ENCODE data around the gene MSX1.

The MSX1 gene

DNA sequence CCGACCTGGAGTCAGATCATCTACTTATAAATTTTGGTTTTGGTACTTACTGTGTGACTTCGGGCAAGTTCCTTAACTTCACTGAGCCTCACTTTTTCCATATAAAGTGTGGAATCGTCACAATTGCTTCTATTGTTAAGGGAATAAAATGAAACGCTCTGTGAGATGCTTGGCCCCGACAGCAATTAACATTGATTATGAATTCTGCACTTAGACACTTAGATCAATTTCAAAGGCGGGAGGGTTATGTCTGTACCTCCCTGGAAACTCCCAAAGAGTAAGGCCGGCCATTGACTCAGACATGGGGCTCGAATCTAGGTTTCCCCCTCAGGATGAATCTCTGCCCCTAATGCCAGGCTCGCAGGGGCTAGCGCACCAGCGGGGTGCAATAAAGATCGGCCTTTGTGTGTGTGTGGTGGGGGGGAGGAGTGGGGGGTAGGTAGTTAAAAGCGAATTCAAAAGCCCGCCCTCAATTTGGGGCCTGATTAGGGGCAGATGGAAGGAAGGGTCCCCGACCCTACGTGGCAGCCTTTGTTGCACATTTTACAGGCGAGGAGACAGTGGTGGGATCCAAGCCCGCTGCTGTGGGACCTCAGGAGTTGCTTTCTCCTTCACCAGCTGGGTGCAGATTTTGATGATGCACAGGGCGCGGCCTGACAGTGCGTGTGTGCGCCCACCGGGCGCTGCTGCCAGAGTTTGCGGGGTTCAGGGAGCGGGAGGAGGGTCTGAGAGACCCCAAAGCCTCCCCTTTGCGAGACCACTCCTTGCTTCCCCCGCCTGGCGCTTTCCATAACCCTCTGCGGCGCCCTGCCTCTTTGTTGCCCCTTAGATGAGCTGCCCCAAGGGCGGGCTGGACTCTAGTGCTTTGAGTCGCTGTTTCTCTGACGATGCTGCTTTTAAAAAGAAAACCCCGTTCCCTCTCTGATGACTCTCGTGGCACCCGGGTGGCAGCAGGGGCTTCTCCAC lies 9.6 kb downstream of the MSX1 start:
- DNase-seq (ENCODE audit: low read depth in 2 of 3, low spot score in 2 of 3): no peak

DNA sequence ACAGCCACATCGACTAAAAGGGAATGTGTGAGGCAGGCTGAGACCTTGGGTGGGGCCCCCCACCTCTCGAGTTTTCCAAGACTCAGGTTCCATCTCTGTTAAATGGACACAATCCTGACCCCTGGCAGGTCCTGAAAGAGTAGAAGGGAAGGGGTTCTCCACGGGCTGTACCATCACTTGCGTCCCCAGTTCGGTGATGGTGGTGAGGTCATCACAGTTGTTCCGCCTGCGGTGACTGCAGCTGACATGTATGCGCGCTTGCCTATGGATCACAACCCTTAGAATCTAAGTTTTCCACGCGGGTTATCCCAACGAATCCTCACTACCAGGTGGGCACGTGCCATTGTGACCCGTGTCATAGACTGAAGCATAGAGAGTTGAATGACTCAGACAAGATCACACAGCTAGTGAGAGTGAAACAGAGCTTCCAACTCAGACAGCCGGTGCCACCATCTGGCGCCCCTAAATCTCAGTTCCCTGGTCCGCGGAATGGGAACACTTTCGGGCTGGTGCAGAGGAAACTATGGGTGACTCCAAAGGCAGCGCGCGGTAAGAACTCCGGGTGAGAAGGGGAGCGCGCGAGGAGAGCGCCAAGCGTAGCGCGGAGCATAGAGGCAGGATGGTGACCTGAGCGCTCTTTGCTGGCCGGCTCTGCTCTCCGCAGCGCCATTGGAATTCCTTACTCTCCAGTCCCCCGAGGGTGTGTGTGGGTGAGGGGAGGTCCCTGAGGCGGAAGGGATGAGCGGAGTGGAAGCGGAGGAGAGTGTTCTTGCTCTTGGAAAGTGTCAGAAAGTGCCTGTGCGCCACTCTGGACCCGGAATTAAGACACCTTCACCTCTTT lies 10.5 kb downstream of the MSX1 start:
- DNase-seq (ENCODE audit: low read depth in 2 of 3, low spot score in 2 of 3): no peak

DNA sequence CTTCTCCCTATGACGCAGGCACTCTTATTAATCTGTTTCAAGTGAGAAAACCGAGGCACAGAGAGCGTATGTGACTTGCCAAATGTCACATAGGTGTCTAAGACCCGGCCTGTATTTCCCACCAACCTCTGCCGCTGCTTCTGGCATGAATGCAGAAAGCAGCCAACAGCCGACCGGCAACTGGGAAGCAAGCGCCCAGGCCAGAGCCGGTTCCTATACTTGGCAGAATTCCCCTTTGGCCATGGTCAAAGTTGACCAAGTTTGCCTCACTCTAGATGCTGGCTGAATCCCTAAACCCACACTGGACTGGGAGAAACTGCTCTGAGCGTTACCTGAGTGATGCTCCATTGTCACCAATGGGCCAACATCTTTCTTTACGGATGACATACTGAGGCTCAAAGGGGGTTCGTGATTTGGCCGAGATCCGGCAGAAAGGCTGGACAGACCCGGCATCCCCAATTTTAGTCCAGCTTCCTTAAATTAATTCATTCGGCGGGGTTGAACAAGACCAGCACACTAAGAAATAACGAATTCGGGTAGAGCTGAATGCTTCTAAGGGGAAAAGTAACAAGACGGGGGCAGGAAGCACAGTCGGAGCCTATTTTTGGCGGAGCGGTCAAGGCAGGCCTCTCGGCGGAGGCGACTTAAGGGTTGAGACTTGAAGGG lies 11.2 kb downstream of the MSX1 start:
- DNase-seq (ENCODE audit: low read depth in 2 of 3, low spot score in 2 of 3): no peak

DNA sequence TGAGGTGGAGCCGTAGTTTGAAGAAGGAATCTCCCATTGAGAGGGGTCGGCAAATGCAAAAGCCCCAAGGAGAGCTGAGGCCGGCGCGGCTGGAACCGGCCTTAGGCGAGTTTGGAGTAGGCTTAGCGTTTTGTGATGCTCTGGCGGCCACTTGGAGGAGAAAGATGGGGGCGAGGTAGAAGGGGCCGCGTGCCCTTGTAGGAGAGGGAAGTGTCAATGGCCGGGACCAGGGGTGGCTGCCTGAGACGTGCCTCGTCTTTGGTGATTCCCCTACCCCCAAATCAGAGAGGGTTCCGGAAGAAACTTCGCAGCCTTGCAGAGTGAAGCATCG lies 11.7 kb downstream of the MSX1 start:
- no peak for DNase-seq (ENCODE audit: low read depth in 2 of 3, low spot score in 2 of 3)

DNA sequence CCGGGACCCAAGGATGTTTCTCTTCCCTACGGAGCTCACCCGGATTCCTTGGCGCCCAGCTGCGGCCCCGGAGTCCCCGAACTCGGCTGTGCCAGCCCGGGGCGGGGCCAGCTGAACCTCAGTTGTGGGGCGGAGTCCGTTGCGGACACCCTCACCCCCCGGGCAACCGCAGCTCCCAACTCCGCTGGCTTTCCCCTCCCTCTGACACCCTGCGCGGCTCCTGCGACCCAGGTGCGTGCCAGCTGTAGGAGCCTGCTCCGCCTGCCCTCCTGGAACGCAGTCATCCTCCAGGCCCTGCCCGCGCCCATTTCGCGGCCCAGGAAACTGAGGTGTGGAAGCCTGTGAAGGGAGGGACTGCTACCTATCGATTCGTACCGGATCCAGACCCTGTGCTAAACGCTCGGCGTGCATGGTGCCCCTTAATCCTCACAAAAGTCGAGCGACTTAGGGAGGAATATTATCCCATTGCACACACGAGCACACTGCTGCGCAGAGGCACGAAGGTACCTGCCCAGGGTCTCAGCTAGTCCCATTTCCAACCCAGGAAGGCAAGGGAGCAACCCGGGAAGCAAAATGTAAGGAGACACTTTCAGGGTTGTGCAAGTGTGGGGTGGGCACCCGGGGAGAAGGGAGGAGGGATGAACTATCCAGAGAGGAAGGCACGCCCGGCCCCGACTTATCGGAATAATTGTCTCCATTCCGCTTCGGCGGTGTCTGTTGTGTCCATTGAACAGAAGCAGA lies 12.3 kb downstream of the MSX1 start:
- DNase-seq (ENCODE audit: low read depth in 2 of 3, low spot score in 2 of 3): no peak

DNA sequence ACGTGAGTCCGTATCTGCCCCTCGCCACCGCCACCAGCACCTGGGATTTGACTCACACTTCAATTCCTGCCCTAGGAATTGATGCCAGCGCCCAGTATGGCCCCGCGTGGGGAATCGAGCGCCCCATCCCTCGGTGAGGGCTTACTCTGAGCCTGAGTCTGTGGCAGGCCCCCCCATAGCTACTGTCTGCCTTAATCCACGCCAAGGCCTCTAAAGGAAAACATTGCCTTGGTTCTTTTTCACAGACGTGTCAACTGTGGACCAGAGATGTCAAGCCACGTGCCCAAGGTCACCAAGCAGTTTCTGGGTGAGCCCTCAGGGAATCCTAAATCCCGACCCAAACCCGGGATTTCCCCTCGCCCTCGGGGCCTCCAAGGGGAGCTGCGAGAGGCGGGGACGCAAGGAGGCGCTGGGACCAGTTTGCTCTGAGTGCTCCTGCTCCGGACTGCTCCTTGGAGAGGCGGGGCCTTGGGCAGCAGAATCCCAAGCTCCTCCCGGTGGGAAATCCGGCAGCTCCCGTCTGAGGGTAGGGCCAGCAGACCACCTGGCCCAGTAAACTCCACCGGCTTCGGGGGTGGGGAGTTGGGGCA lies 12.9 kb downstream of the MSX1 start:
- DNase-seq (ENCODE audit: low read depth in 2 of 3, low spot score in 2 of 3): no peak

DNA sequence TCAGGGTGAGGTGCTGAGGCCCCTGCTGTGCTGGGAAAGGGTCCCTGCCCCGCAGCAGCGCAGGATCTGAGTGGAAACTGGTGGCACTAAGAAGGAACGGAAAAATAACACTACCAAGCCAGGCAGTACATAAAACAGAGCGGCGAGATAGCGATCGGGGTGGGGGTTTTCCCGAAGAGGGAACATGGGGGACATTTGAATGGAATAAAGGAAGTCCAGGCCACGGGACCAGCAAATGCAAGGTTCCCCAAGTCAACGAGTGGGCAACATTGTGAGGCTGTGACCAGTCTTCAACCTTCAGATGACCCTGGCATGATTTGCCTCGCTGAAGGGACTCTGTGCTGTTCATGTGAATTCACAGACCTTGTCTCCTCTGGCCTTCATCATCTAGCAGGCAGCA lies 13.7 kb downstream of the MSX1 start:
- no peak for DNase-seq (ENCODE audit: low read depth in 2 of 3, low spot score in 2 of 3)

DNA sequence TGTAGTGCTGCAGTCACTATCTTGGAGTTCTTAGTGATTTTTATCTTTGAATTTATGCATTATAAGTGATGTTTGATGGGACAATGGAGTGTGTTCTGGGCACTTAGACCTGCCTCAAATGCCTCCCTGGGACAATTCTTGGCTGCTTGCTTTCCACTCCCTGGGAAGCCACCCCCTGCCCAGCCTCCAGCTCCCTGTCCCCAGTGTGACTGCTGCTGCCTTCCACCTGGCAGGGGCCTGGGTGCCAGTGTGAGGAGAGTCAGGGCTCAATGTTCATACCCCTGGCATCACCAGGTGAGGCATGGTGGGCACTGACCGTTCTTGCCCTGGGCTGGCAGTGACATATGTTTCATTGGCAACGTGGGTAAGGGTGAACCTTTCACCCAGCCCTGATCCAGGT lies 14.8 kb downstream of the MSX1 start:
- no peak for DNase-seq (ENCODE audit: low read depth in 2 of 3, low spot score in 2 of 3)

DNA sequence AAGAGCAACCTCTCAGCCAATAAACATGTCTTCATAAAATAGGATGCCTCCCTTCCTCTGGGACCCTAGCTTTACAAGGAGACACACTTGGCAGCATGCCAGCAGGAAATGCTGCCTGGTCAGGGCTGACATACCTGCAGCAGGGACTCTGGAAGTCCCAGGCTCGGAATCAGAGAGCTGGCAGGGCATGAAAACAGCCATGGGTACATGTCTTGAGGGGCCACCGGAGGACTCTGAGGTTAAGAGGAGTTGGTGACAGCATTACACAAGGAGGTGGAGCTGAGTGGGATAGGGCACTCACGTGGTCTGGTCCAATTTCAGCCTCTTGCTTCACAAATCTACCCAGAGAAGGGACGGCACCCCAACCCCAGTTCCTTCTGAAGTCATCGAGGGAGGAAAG lies 15.7 kb downstream of the MSX1 start:
- no peak for DNase-seq (ENCODE audit: low read depth in 2 of 3, low spot score in 2 of 3)

DNA sequence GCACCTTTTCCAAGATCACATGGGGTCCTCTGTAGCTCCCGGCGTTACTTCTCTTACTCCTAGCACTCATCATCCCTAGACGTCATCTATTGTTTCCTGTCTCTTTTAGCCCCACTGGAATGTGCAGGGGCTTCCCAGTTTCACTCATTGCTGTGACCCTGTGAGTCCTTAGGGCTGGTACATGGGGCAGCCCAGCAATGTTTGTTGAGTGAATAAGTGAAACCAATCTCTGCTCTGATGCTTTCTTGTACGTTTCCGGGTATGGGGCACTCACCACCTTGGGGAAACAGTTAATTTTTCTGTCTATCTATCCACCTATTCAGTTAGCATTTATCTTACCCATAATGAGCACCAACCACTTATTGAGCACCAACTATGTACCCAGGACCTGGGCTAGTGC lies 16.1 kb downstream of the MSX1 start:
- no peak for DNase-seq (ENCODE audit: low read depth in 2 of 3, low spot score in 2 of 3)

DNA sequence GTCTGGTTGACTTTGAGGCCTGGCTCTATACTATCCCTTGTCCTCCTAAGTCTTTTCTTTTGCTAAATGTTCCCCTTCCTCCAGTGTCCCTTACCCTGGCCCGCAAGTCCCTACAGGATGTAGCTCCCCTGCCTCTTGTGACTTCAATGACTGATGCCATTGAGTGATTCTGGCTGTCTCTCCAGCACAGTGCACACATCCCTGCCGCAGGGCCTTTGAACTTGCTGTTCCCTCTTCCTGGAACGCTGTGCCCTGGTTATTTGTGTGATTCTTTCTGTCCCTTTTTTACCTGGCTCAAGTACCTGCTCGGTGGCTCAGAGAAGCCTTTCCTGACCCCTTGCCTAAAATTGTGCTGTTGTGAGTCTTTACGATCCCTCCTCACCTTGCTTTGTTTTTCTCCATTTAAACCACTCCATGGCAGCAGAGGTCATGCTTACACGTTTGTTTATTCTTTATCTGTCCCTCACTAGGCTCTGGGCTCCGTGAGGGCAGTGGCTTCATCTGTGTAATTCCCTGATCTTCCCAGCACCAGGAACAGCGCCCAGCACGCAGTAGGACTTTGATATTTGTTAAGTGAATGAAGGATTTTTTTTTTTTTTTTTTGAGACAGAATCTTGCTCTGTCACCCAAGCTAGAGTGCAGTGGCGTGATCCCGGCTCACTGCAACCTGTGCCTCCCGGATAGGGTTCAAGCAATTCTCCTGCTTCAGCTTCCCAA lies 17.6 kb downstream of the MSX1 start:
- no peak for DNase-seq (ENCODE audit: low read depth in 2 of 3, low spot score in 2 of 3)

DNA sequence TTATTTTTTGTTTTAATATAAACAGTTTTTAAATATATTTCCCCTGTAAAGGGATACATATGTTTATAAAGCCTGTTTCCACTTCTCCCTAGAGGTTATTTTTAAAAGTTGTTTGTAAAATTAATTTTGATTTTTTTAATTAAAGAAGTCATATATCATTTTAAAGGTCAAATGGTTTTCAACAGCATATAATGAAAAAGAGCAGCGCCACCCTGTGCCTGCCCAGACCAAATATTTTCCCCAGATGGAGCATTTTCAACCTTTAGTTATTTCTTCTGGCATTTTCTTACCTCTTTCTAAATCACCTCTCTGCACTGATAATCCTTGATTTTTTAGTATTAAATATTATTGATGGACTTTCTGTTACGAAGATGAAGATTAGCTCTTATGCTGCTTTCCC lies 21.0 kb downstream of the MSX1 start:
- no peak for DNase-seq (ENCODE audit: low read depth in 2 of 3, low spot score in 2 of 3)

DNA sequence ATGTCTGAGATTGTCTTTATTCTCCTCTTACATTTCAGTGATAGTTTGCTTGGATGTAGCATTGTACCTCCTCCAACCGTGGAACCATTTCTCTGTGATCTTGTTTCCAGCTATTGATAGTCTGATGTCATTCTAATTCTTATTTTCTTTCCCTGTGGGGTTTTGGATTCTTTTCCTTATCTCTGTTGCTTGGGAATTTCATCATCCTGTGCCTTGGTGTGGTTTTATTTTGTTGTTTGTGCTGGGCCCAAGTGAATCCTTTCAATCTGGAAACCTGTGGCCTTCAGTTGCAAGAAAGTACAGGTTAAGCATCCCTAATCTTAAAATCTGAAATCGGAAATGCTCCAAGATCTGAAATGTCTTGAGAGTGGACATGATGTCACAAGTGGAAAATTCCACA lies 22.0 kb downstream of the MSX1 start:
- DNase-seq (ENCODE audit: low read depth in 2 of 3, low spot score in 2 of 3): no peak

DNA sequence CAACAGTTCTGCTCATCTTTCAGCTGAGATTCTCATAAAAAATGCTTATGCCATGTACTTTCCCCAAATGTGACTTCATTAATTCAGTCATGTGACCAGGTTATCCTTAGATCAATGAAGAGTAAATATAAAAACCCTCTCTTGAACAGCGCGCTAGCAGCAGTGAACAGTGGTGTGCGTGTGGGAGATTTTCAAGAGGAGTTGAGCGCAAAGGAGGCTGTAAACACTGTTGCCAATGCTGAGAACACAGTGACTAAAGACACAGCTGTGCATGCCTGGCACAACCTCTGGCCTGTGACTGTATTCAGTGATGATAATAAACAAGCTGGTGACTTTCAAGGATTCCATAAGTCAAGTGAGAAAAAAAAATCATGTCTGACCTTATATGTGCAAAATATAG lies 25.1 kb downstream of the MSX1 start:
- DNase-seq (ENCODE audit: low read depth in 2 of 3, low spot score in 2 of 3): no peak

DNA sequence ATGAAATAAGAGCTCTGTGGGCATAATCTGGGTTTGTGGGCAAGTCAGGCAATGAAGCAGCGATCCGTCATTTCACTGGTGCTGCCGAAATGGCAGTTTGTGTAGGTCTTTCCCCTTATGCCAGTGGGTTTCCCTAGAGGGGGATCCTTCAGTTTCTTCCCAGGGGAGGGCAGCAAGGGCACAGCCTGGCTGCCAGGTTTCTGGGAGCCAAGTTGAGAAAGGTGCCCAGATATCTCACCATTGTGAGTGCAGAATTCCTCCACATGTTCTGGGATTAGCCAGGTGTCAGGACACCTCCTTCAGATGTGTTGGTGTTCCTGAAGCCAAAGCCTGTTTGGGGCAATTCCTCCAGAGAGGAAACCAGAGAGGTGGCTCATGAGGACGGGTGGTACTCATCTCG lies 28.0 kb downstream of the MSX1 start:
- DNase-seq (ENCODE audit: low read depth in 2 of 3, low spot score in 2 of 3): no peak

DNA sequence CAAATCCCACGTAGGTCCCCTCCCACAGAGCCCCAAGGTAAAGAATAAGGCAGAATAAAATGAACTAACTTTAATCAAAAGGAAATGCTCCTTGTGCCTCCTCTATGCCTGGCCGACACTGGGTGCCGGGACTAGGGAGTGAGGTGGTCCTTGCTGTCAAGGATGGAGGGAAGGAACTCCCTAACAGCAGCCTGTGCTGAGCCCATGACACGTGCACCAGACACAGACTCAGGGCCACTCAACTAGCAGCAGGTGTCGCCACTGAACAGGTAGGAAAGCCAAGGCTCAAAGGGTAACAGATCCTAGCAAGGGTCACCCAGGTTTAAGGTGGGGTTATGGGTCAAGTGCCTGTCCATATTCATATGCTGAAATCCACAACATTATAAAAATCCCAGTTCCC lies 29.2 kb downstream of the MSX1 start:
- DNase-seq (ENCODE audit: low read depth in 2 of 3, low spot score in 2 of 3): no peak

DNA sequence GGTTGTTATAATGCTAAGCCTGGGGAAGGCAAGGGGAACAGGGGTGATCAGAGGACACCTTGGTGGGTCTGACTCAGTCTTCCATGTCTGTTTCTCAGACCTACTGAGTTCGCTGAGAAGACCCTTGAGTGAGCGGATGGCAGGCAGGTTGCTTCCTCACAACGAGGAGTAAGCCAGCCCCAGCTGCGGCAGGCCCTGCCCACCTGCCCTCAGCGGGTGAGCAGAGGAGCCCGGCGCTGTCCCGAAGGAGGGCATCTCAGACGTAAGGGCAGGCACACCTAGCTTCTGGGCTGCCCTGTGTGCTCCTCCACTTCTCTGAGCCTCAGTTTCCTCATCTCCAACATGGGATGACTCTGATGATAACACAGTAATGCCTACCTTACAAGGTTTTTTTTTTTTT lies 30.3 kb downstream of the MSX1 start:
- no peak for DNase-seq (ENCODE audit: low read depth in 2 of 3, low spot score in 2 of 3)

DNA sequence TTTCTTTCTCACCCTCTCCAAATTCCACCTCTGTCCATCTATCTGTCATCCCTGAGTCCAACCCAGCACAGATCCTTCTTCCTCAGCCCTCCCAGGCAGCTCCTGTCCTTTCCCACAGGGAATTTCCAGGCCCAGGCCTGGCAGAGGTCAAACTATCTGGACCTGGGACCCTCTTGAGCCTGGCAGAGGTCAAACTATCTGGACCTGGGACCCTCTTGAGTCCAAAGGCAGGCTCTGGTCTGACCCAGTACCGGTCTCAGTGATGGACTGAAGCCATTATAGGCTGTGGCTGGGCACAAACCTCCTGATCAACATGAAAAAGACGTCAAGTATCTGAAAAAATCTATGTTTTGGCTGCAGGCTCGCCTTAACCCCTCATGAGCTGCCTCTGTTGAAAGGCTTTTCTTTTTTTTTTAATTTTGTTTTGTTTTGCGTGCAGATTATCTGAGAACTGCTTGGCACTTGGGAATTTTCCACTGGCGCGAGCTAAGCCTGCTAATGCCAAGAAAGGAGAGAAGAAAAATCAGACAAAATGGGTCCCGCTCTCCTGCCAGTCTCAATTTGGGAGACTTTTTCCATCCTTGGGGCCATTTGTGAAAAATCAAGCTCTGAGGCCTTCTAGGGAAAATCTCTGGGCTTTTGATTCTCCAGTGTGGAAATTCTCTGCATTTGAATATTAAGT lies 31.2 kb downstream of the MSX1 start:
- no peak for DNase-seq (ENCODE audit: low read depth in 2 of 3, low spot score in 2 of 3)

DNA sequence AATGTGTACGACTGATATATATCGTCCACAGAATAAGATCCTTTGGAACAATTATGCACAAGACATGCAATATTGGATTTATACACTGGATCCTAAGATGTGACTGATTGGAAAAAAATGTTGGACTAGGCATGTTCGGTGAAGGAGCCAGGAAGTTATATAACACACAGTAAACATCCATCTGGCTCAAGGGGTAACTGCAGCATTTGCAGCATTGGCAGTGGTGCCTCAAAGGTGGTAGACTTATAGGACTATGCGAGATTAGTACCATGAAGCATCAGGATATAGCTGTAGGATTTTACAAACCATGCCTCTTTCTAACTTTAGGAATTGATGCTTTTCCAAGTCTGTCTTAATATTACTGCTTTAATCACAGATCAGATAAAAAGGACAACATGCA lies 34.3 kb downstream of the MSX1 start:
- no peak for DNase-seq (ENCODE audit: low read depth in 2 of 3, low spot score in 2 of 3)

Data from activated CD8-positive, alpha-beta memory T cell treated with anti-CD3 and anti-CD28 coated beads for 48 hours (primary cell).